Motor neuron (in vitro differentiated cells): ENCODE measurements around the gene MRGPRG. TPM values are rescaled to one million over a fixed set of nuclear protein-coding genes. Genes with fewer than 3 reads are reported as not detected.

Experiments used
- ATAC-seq, 8 experiments: fragments of 200-7000 bp; cut with Tn5 transposase; replicated peaks in 6 of 8; 2 replicates each; pipeline ENCODE4 v1.8.0; 2021; ENCODE audit warnings: mild to moderate bottlenecking in 8 of 8, moderate library complexity in 8 of 8
- H3K27ac ChIP-seq, 2 donors: fragments of 250-450 bp; sonication (Bioruptor Pico); 2 replicates each; pipeline ENCODE4 v1.9.0; 2021; ENCODE audit warnings: antibody characterized with exemption in 2 of 2, mild to moderate bottlenecking in 2 of 2, moderate library complexity in 1 of 2
- H3K4me1 ChIP-seq, 2 donors: fragments of 250-450 bp; sonication (Bioruptor Pico); replicated peaks in 1 of 2; 2 replicates each; pipeline ENCODE4 v1.6.1; 2021; ENCODE audit warnings: antibody characterized with exemption in 2 of 2, mild to moderate bottlenecking in 2 of 2, moderate library complexity in 1 of 2
- H3K4me3 ChIP-seq, 5 donors: fragments of 250-450 bp; sonication (Bioruptor Pico); 2 replicates each; pipeline ENCODE4 v1.9.0; 2021; ENCODE audit warnings: antibody characterized with exemption in 5 of 5, mild to moderate bottlenecking in 5 of 5, moderate library complexity in 4 of 5
- WGBS, 10 experiments: fragments of 450-650 bp; shearing (Covaris generic); methylation state at CpG; one replicate each; pipeline ENCODE4 v1.0.0; 2022; 5-methylcytosine and 5-hydroxymethylcytosine counted together
- in situ Hi-C, 9 experiments: fragments of 400-800 bp; cut with MboI; loops; one replicate each; pipeline ENCODE4 v1.15.0; 2021; ENCODE audit warnings: low sequenced_read_pairs in 9 of 9, low pct_unique_long_range_greater_than_20kb in 2 of 9; ENCODE audit not compliant: unreplicated experiment in 9 of 9
- total RNA-seq, 8 experiments: library from RNA; unstranded; fragments of 300-600 nt; gene quantifications; 2 replicates each; pipeline versions ENCODE4 v1.2.3 to v1.2.4, GENCODE V29; 2022

The MRGPRG gene
- total RNA-seq, 8 experiments from 2014 or later = 0.41 to 1.4 (median 0.73) TPM; not detected in 5

DNA sequence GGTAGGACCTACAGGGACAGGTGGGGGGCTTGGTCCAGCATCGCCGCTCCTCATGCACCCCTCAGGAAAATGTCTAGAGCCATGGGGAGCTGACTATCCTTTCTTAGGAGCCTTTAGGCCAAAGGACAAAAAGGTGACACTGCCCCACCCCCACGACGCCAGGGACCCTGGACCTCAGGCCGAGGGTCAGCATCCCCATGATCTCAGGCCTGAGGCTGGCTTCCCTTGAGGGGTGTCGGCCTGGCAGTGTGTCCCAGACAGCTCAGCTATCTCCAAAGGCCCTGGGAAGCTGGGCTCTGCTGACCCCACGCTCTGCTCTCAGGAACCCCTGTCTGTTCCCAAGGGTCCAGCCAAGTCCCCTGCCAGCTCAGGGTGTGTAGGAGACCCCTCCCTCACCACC, 16.3 kb downstream of the MRGPRG start:
- WGBS, 10 experiments = 0 to 86% (median 26%) methylated on average over 1 to 6 of the region's 7 CpGs; no CpG with 5 or more reads in 6 of the 10 experiments
- peaks cover 0 to 5% of the 10 kb centered on the region in 2 donors for H3K4me1 ChIP-seq
- ATAC-seq = no peak

DNA sequence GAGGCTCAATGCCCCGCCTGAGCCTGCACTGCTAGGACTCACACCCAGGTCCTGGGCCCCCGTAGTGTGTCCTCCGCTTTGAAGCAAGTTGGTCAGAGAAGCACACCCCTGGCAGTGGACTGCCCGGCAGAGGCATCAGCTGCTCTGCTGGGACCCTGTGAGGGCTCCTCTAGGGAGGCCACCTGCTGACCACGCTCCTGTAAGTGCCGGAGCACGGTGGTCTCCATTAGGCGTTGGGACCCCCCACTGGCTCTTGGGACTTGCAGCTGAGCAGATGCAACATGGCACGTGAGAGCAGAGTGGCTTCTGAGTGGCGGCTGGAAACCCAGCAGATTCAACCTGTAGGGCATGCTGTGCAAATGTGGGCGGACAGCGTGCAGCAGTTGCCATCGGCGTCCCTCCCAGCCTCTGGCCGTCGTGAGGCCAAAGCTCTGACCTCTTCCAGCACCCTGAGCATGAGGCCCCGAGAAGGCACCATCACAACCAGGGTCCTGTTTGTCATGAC, 16.9 kb downstream of the MRGPRG start:
- ATAC-seq = no peak
- in situ Hi-C loops = loop anchor here in 1 of 9 experiments (25.0 kb wide), 1 partner anchor 211 kb away; no protein-coding TSS in a partner anchor
- H3K4me1 ChIP-seq = peaks cover 0 to 5% of the 10 kb centered on the region in 2 donors
- H3K4me3 ChIP-seq = no peak overlapping the region
- no peak overlapping the region for H3K27ac ChIP-seq
- 47 to 100% (median 79%) methylated on average over 1 to 6 of the region's 17 CpGs; no CpG with 5 or more reads in 4 of the 10 experiments for WGBS, 10 experiments

More for the DNA sequence above, 16.3 kb downstream of the MRGPRG start:
- no peak overlapping the region for H3K27ac ChIP-seq
- H3K4me3 ChIP-seq = no peak overlapping the region
- in situ Hi-C loops = loop anchor here in 1 of 9 experiments (25.0 kb wide), 1 partner anchor 210 kb away; no protein-coding TSS in a partner anchor

DNA sequence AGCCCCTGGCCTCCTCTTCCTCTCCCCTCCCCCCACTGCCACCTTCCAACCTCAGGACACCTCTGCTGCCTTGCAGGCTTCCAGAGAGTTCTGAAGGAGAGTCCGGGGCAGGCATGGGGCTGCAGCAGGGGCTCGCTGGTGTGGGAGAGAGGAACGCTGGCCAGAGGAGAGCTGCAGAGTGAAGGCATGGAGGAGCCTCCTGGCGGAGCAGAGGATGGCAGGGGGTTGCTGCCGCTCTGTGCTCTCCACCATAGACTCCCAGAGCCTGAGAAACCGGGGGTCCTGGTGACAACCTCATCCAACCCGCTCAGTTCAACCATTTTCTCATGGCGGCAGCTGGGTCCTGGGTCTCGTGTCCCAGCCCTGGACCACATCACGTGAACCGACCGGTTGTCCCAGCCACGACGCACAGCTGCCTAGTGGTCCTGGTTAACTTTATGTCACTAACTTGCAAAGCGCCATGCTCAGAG, 17.5 kb downstream of the MRGPRG start:
- 0 to 94% (median 83%) methylated on average over 1 to 3 of the region's 15 CpGs; no CpG with 5 or more reads in 7 of the 10 experiments for WGBS, 10 experiments
- Histone ChIP-seq H3K4me3 (no peak overlapping the region), H3K4me1 (peaks cover 0 to 5% of the 10 kb centered on the region in 2 donors), H3K27ac (no peak overlapping the region)
- in situ Hi-C loops = loop anchor here in 1 of 9 experiments (25.0 kb wide), 1 partner anchor 211 kb away; no protein-coding TSS in a partner anchor
- ATAC-seq = no peak

- ATAC-seq = no peak
- in situ Hi-C loops = loop anchor here in 1 of 9 experiments (25.0 kb wide), 1 partner anchor 212 kb away; no protein-coding TSS in a partner anchor
- Histone ChIP-seq H3K27ac (no peak overlapping the region), H3K4me1 (peaks cover 0 to 6% of the 10 kb centered on the region in 2 donors), H3K4me3 (no peak overlapping the region)
- 0 to 100% (median 50%) methylated on average over 1 to 2 of the region's 12 CpGs; no CpG with 5 or more reads in 7 of the 10 experiments for WGBS, 10 experiments
Observed at GRCh38 chr11:3200388-3201111, 18.1 kb downstream of the MRGPRG start.

DNA sequence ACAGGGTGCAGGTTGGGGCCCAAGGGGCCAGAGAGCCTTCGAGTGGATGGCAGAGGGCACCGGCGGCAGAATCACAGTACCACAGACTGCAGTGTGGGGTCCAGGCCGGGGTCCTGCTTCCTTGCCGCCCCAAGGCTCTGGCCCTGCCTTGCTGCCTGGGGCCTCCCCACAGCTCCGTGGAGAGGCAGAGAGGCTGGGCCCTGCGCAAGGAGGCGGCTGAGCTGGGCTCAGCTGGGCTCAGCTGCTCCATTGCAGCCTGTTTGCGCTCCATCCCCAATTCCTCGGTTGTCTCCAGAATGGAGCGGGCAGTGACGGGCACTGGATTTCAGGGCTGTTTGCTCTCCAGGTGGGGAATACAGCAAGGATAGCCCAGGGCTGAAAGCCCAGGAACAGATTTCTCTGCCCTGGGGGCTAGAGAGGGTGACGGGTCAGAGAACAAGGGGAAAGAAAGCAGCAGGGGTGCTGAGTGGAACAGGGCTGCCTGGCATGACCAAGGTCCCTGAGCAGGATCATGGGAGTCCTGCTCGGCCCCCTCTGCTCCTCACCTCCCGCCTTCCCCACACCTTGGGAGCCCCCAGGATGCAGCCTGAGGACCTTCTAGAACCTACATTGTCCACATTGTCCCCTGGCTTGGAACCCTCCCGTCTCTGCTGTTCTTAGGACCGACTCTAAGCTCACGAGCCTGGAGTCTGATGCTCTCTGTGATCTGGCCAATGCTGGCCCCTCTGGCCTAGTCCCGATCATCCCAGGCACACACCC, 18.9 kb downstream of the MRGPRG start:
- 80 to 93% (median 92%) methylated on average over 1 to 2 of the region's 19 CpGs; no CpG with 5 or more reads in 7 of the 10 experiments for WGBS, 10 experiments
- Histone ChIP-seq H3K4me1 (peaks cover 0 to 8% of the 10 kb centered on the region in 2 donors), H3K27ac (no peak overlapping the region), H3K4me3 (no peak overlapping the region)
- no peak for ATAC-seq
- in situ Hi-C loops = loop anchor here in 1 of 9 experiments (25.0 kb wide), 1 partner anchor 213 kb away; no protein-coding TSS in a partner anchor

DNA sequence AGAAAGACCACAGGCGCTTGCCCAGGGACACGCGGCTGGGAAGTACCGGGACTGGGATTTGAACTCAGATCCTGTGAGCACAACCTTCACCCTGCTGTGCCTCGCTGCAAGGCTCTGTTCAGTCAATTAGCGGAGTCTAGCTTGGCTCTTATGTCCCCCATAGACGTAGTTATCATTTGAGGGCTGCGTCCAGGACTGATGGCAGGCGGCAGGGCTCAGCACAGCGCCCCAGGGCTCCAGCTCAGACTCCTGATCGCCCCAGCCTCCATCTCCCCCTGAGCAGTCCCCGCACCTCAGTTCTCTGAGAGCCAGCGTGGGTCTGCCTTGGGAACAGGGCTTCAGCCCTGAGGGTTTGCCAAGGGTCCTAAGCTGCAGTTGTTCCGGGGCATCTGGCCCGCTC, 19.8 kb downstream of the MRGPRG start:
- in situ Hi-C loops = no loop called here
- 55 to 100% (median 81%) methylated on average over 1 to 12 of the region's 15 CpGs; no CpG with 5 or more reads in 6 of the 10 experiments for WGBS, 10 experiments
- ATAC-seq = no peak

GRCh38 chr11:3197878-3198528, 20.6 kb downstream of the MRGPRG start:
- in situ Hi-C loops = no loop called here
- H3K27ac ChIP-seq = no peak overlapping the region
- peaks cover 7 to 8% of the 10 kb centered on the region in 2 donors for H3K4me1 ChIP-seq
- no peak for ATAC-seq
- no peak overlapping the region for H3K4me3 ChIP-seq
- 80 to 100% (median 93%) methylated on average over 1 to 3 of the region's 8 CpGs; no CpG with 5 or more reads in 7 of the 10 experiments for WGBS, 10 experiments

More for the DNA sequence above, 19.8 kb downstream of the MRGPRG start:
- peaks cover 0 to 8% of the 10 kb centered on the region in 2 donors for H3K4me1 ChIP-seq
- H3K27ac ChIP-seq = no peak overlapping the region
- no peak overlapping the region for H3K4me3 ChIP-seq

DNA sequence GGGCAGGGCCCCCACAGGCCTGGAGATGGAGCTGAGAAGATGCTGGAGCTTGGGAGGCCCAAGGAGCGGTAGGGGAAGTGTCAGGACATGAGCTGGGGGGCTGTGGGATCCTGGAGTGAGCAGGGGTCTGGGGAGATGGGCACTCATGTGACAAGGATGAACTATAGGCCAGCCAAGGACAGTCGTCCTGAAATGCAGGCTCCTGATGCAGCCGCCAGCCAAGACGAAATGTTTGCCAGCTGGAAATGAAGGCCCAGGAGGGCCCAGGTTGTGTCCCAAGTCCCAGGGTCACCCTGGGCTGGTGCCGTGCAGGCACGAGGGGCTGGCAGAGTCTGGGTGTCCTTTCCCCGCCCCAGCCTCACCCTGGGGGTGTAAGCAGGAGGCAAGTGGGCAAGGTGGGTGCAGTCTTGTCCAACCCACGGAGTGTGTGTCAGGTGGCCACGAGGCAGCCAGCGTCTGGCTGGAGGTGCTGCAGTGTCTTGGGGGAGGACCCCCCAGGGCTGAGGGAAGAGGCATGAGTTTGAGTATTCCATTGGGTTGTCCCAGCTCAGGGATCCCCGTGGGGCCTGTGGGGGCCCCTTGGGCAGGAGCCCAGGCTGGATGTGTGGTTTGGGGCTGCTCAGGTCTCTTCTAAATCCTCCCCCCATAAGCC, 21.4 kb downstream of the MRGPRG start:
- no peak overlapping the region for H3K27ac ChIP-seq
- no peak for ATAC-seq
- peaks cover 7 to 8% of the 10 kb centered on the region in 2 donors for H3K4me1 ChIP-seq
- 60 to 80% (median 60%) methylated on average over 1 of the region's 11 CpGs; no CpG with 5 or more reads in 7 of the 10 experiments for WGBS, 10 experiments
- no peak overlapping the region for H3K4me3 ChIP-seq
- in situ Hi-C loops = no loop called here

GRCh38 chr11:3196161-3197043, 22.2 kb downstream of the MRGPRG start:
- Histone ChIP-seq H3K27ac (no peak overlapping the region), H3K4me3 (no peak overlapping the region), H3K4me1 (peaks cover 7 to 8% of the 10 kb centered on the region in 2 donors)
- ATAC-seq = peak; percentile 44 to 79 (median 70)
- in situ Hi-C loops = no loop called here
- 70 to 90% (median 81%) methylated on average over 2 to 5 of the region's 23 CpGs; no CpG with 5 or more reads in 7 of the 10 experiments for WGBS, 10 experiments

GRCh38 chr11:3195251-3196160, 23.1 kb downstream of the MRGPRG start:
- Histone ChIP-seq H3K4me1 (peaks cover 7 to 8% of the 10 kb centered on the region in 2 donors), H3K4me3 (no peak overlapping the region), H3K27ac (no peak overlapping the region)
- 40 to 80% (median 60%) methylated on average over 1 to 7 of the region's 22 CpGs; no CpG with 5 or more reads in 5 of the 10 experiments for WGBS, 10 experiments
- ATAC-seq = peak in 4 of 8 experiments; percentile 5 to 42 (median 13)
- in situ Hi-C loops = no loop called here
